Body of pancreas (tissue), 4 donors: Measurements from ENCODE around the gene LIN7A.
"Not testable (repeated sequence)": the region's sequence is repeated elsewhere in the genome, so short reads cannot be mapped to it uniquely, and the experiment has no call there.

Source experiments
- CTCF ChIP-seq, 7 experiments: fragments of 450-650 bp in 4 of 7; fragments of 200-600 bp in 3 of 7; sonication (generic) in 3 of 7; IDR thresholded peaks; one replicate each; pipeline ENCODE4 v1.5.1; 2016 to 2019; ENCODE audit warnings: antibody characterized with exemption in 7 of 7
- POLR2A ChIP-seq, 3 donors: fragments of 450-650 bp; IDR thresholded peaks; one replicate each; pipeline ENCODE4 v1.6.1; 2016; ENCODE audit warnings: antibody characterized with exemption in 3 of 3, mild to moderate bottlenecking in 2 of 3

- TF ChIP-seq POLR2A, CTCF (IDR thresholded peaks at IDR 0.05): not testable (repeated sequence)
Observed at GRCh38 chr12:80878452-80878851, 59.3 kb downstream of the LIN7A start.
